Measurements from ENCODE around the gene RIPK3.

DNA sequence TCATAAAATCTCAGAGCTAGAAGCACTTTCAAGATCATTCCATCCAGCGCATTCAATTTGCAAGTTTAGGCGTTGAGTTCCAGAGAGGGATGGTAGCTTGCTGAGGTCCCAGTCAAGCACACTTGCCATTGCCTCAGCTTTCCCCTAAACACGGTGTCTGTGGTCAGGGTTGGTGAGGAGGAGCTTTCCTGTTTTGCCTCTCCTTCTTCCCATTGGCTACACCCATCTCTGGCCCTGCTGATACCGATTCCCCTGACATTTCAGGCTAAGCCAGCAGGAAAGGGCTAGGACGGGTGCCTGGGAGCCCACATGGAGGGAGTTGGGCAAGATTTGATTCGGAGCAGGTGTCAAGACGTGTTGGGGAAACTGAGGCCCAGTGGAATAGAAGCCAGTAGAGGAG, 37.3 kb upstream of the RIPK3 start:
- no peak for TF ChIP-seq POLR2A (IDR thresholded peaks at IDR 0.05; ENCODE audit: low read depth, low read length)
- TF ChIP-seq POLR2AphosphoS5 (IDR thresholded peaks at IDR 0.05; ENCODE audit: low read depth, low read length): no peak
